CD4-positive, CD25-positive, alpha-beta regulatory T cell (primary cell): ENCODE results near the gene SLC27A3. TPM values are rescaled to one million over a fixed set of nuclear protein-coding genes. Genes with fewer than 3 reads are reported as not detected.
"Not testable (repeated sequence)": the region's sequence is repeated elsewhere in the genome, so short reads cannot be mapped to it uniquely, and the experiment has no call there.

Experiments
- ATAC-seq, 2 donors: fragments of 150-1000 bp; cut with Tn5 transposase; one replicate each; pipeline ENCODE4 v1.10.0; 2021; ENCODE audit warnings: low read depth in 2 of 2, moderate number of reproducible peaks in 2 of 2, moderate library complexity in 1 of 2
- DNase-seq, 3 donors: peaks; one replicate each; pipeline versions ENCODE4 v3.0.0 to v3.0.0-alpha.2; 2012 to 2022; ENCODE audit warnings: mixed read lengths in 1 of 3
- H3K27ac ChIP-seq: one replicate; pipeline ENCODE4 v1.7.0; 2013; ENCODE audit warnings: mild to moderate bottlenecking, low read length; ENCODE audit not compliant: insufficient read depth, poor library complexity, severe bottlenecking
- H3K27me3 ChIP-seq: one replicate; pipeline ENCODE4 v1.7.0; 2013; ENCODE audit warnings: low read length; ENCODE audit not compliant: control insufficient read depth, insufficient read depth
- H3K36me3 ChIP-seq: one replicate; pipeline ENCODE4 v1.7.0; 2013; ENCODE audit warnings: mild to moderate bottlenecking, low read length, moderate library complexity; ENCODE audit not compliant: control insufficient read depth, insufficient read depth
- H3K4me1 ChIP-seq: 2 replicates; pipeline ENCODE4 v1.7.0; 2013; ENCODE audit warnings: mild to moderate bottlenecking, low read length; ENCODE audit not compliant: insufficient read depth, control insufficient read depth, poor library complexity, severe bottlenecking
- H3K4me3 ChIP-seq: one replicate; pipeline ENCODE4 v1.7.0; 2013; ENCODE audit warnings: low read depth, mild to moderate bottlenecking, low read length, moderate library complexity
- H3K9me3 ChIP-seq, 2 experiments: 1 replicate in 1 of 2; 2 replicates in 1 of 2; pipeline ENCODE4 v1.7.0; 2013; ENCODE audit warnings: low read length in 2 of 2, mild to moderate bottlenecking in 1 of 2, moderate library complexity in 1 of 2; ENCODE audit not compliant: control insufficient read depth in 2 of 2
- H3K27ac Mint-ChIP-seq, 3 donors: one replicate each; pipeline ENCODE4 v1.8.0; 2020 to 2022; ENCODE audit warnings: mild to moderate bottlenecking in 3 of 3, mixed read lengths in 3 of 3, moderate library complexity in 2 of 3
- H3K27me3 Mint-ChIP-seq: one replicate; pipeline ENCODE4 v1.8.0; 2022; ENCODE audit warnings: mild to moderate bottlenecking, mixed read lengths
- H3K36me3 Mint-ChIP-seq: one replicate; pipeline ENCODE4 v1.8.0; 2020; ENCODE audit warnings: mixed read lengths
- H3K4me1 Mint-ChIP-seq, 4 donors: one replicate each; pipeline ENCODE4 v1.8.0; 2020 to 2022; ENCODE audit warnings: mixed read lengths in 4 of 4, mild to moderate bottlenecking in 1 of 4
- H3K4me3 Mint-ChIP-seq, 4 donors: one replicate each; pipeline ENCODE4 v1.8.0; 2020 to 2022; ENCODE audit warnings: mild to moderate bottlenecking in 4 of 4, mixed read lengths in 4 of 4, moderate library complexity in 3 of 4
- H3K9me3 Mint-ChIP-seq, 7 donors: one replicate each; pipeline ENCODE4 v1.8.0; 2020 to 2022; ENCODE audit warnings: mixed read lengths in 7 of 7, mild to moderate bottlenecking in 3 of 7, moderate library complexity in 2 of 7
- polyA plus RNA-seq, 4 donors: library from polyadenylated mRNA; unstranded; fragments of 300-500 nt; fragmentation: Illumina TruSeq; gene quantifications; one replicate each; pipeline ENCODE4 v1.2.3, GENCODE V29; 2021
- total RNA-seq: library from RNA; stranded (reverse); gene quantifications from one replicate; pipeline ENCODE4 v1.2.3, GENCODE V29; 2022

The SLC27A3 gene
- total and polyA plus RNA-seq, 5 donors from 2014 or later: 5.4 to 8.3 (median 6.2) TPM

DNA sequence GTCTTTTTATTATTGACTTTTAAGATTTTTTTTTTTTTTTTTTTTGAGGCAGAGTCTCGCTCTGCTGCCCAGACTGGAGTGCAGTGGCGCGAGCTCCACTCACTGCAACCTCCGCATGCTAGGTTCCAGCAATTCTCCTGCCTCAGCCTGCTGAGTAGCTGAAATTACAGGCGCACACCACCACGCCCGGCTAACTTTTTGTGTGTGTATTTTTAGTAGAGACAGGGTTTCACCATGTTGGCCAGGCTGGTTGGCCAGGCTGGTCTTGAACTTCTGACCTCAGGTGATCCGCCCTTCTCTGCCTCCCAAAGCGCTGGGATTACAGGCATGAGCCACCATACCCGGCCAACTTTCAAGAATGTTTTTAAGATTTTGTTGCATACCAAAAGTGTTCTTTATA lies 8.5 kb upstream of the SLC27A3 start:
- H3K9me3 ChIP-seq, H3K9me3 Mint-ChIP-seq, H3K4me3 ChIP-seq, H3K4me1 ChIP-seq, H3K27me3 Mint-ChIP-seq, H3K4me1 Mint-ChIP-seq, H3K27me3 ChIP-seq, H3K27ac ChIP-seq, H3K27ac Mint-ChIP-seq, ATAC-seq, DNase-seq, H3K4me3 Mint-ChIP-seq: not testable (repeated sequence)
- H3K36me3 ChIP-seq: peaks cover 59% of the 10 kb centered on the region
- H3K36me3 Mint-ChIP-seq: peaks cover 48% of the 10 kb centered on the region

DNA sequence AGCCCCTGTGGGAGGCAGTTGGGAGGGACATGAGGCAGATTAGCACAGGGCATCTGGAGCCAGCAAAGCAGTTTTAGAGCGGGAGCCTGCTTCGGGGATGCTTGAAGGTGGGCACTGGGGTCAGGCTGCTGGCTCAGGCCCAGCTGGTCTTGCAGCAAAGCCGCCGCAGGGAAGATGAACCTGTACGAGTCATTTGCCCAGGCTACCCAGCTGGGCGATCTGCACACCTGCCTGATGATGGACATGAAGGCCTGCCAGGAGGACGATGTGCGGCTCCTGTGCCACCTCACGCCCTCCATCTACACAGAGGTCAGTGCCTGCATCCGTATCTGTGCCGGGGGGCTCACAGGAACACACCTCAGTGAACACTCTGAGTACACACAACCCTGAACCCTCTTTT lies 7.7 kb upstream of the SLC27A3 start:
- H3K4me1 Mint-ChIP-seq: no peaks in the 10 kb centered on the region
- H3K9me3 ChIP-seq: no peaks in the 10 kb centered on the region
- peaks cover 56% of the 10 kb centered on the region for H3K36me3 ChIP-seq
- H3K27ac Mint-ChIP-seq: peak overlapping the region in 1 of 3 donors; percentile 48
- H3K27me3 Mint-ChIP-seq: no peaks in the 10 kb centered on the region
- H3K4me3 ChIP-seq: no peak overlapping the region
- no peak overlapping the region for H3K27ac ChIP-seq
- DNase-seq (no peak), ATAC-seq (no peak)
- no peaks in the 10 kb centered on the region for H3K4me1 ChIP-seq
- H3K27me3 ChIP-seq: no peaks in the 10 kb centered on the region
- no peak overlapping the region for H3K4me3 Mint-ChIP-seq
- peaks cover 42% of the 10 kb centered on the region for H3K36me3 Mint-ChIP-seq
- no peaks in the 10 kb centered on the region for H3K9me3 Mint-ChIP-seq

DNA sequence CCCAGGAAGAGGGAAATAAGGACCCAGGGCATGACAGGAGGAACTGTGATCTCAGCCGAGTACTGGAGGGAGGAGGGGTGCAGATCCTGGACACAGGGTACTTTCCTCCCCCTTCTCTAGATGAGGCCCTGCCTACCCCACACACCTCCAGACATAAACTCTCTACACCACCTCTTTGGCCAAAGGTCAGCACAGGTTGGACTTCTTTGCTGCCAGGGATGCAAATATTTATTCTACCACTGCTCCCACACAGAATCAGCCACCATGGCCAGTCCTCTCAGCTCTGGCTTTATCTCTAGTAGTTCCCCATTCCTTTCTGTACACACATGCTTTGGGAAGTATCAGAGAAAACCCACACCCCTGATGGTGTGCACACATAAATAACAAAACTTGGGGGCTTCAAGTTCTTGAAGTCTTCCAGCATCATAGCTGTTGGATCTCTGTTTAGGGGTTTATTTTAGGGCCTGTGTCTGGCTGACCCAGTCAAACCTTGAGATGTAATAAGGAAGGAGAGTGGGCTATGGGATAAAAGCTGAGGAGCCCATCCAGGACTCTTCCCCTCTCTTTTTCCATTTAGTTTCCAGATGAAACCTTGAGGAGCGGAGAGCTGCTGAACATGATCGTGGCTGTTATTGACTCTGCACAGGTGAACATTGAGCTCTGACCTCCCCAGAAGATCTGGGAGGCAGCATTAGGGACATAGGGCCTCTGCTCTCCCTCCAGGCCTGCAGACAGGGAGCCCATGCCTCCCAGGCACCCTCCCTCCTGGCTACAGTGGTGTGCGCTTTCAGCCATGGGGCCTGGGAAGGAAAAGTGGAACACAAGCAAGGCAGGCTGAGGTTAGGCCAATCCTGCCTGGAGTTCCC lies 6.7 kb upstream of the SLC27A3 start:
- H3K27ac ChIP-seq: no peak overlapping the region
- H3K27ac Mint-ChIP-seq: peak overlapping the region in 1 of 3 donors; percentile 48
- H3K36me3 ChIP-seq: peaks cover 55% of the 10 kb centered on the region
- ATAC-seq (no peak), DNase-seq (no peak)
- no peaks in the 10 kb centered on the region for H3K9me3 Mint-ChIP-seq
- no peaks in the 10 kb centered on the region for H3K9me3 ChIP-seq
- peak overlapping the region in 1 of 4 donors; percentile 29 for H3K4me3 Mint-ChIP-seq
- no peak overlapping the region for H3K4me3 ChIP-seq
- no peaks in the 10 kb centered on the region for H3K4me1 Mint-ChIP-seq
- no peaks in the 10 kb centered on the region for H3K27me3 ChIP-seq
- peaks cover 36% of the 10 kb centered on the region for H3K36me3 Mint-ChIP-seq
- H3K27me3 Mint-ChIP-seq: no peaks in the 10 kb centered on the region
- H3K4me1 ChIP-seq: no peaks in the 10 kb centered on the region

DNA sequence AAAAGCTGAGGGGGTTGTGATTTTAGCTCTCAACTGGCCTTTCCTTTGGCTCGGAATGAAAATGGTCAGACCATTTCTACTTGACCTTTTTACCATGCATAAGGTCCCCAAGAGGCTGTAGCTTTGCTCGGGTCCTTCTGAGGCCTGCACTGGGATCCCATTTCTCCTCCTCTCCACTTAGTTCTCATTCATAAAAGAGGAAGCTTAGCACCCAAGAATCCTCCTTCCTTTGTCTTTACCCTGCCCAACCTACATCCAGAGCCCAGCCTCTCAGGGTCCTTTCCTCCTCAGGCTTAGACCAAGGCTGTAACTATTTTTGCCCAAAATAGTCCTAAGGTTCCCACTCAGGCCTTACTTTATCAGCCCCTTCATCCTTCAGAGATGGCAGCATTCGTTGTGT lies 6.0 kb upstream of the SLC27A3 start:
- Mint-ChIP-seq H3K27ac (peak overlapping the region in 1 of 3 donors; percentile 50), H3K4me1 (peaks cover 0 to 7% (median under 1%) of the 10 kb centered on the region in 4 donors), H3K4me3 (no peak overlapping the region), H3K27me3 (no peaks in the 10 kb centered on the region), H3K36me3 (peaks cover 36% of the 10 kb centered on the region), H3K9me3 (no peaks in the 10 kb centered on the region)
- Histone ChIP-seq H3K9me3 (no peaks in the 10 kb centered on the region), H3K27me3 (no peaks in the 10 kb centered on the region), H3K36me3 (peaks cover 48% of the 10 kb centered on the region), H3K4me1 (no peaks in the 10 kb centered on the region), H3K27ac (no peak overlapping the region), H3K4me3 (no peak overlapping the region)
- ATAC-seq: no peak
- DNase-seq: no peak

DNA sequence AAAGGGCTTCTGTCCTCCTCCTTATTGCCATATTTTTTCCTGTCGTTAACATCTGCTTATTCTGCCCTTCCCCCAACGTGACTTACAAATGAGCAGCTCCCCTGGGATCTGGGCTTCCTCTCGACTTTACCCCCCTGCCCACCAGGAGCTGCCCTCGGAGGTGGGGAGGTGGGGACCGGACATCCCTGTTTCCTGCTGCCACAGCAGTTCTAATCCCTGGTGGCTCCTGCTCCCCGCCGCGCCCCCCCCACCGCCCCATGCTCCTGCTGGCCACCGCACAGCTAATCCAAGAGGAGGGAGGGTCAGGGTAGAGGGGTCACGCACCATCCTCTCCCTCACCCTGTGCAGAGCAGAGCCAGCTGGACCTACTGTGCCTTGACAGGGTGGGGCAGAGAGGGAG lies 4.4 kb upstream of the SLC27A3 start:
- H3K4me3 ChIP-seq: no peak overlapping the region
- H3K36me3 ChIP-seq: peaks cover 37% of the 10 kb centered on the region
- H3K27ac ChIP-seq: no peak overlapping the region
- no peaks in the 10 kb centered on the region for H3K27me3 Mint-ChIP-seq
- H3K27me3 ChIP-seq: no peaks in the 10 kb centered on the region
- H3K4me1 Mint-ChIP-seq: peaks cover 0 to 14% (median under 1%) of the 10 kb centered on the region in 4 donors
- peaks cover 28% of the 10 kb centered on the region for H3K36me3 Mint-ChIP-seq
- ATAC-seq: no peak
- no peak for DNase-seq
- H3K27ac Mint-ChIP-seq: no peak overlapping the region
- H3K4me3 Mint-ChIP-seq: no peak overlapping the region
- H3K9me3 ChIP-seq: no peaks in the 10 kb centered on the region
- peaks cover 9% of the 10 kb centered on the region for H3K4me1 ChIP-seq
- no peaks in the 10 kb centered on the region for H3K9me3 Mint-ChIP-seq

DNA sequence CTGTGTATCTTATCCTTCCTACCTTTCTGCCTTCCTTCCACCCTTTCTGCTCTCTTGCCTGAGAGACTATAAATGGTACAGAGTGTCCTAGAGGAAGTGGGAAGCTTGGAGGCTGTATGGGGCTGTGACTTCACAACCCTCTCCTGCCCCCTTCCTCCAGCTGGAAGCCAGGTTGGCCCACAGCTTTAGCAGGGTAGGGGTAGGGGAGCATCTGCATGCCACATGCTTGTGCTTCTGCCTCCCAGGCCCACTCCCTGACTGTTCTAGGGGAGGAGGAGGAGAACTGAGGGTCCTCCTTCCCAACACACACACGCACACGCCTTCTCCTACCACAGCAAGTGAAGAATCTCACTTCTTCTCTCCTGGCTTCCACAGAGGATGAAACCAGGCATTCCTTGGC lies 3.9 kb upstream of the SLC27A3 start:
- Histone ChIP-seq H3K9me3 (no peaks in the 10 kb centered on the region), H3K36me3 (peaks cover 37% of the 10 kb centered on the region), H3K4me1 (peaks cover 12% of the 10 kb centered on the region), H3K27ac (no peak overlapping the region), H3K4me3 (no peak overlapping the region), H3K27me3 (no peaks in the 10 kb centered on the region)
- Mint-ChIP-seq H3K27ac (no peak overlapping the region), H3K4me1 (peaks cover 0 to 17% (median under 1%) of the 10 kb centered on the region in 4 donors), H3K9me3 (no peaks in the 10 kb centered on the region), H3K27me3 (no peaks in the 10 kb centered on the region), H3K4me3 (no peak overlapping the region), H3K36me3 (peaks cover 28% of the 10 kb centered on the region)
- DNase-seq (no peak), ATAC-seq (no peak)

DNA sequence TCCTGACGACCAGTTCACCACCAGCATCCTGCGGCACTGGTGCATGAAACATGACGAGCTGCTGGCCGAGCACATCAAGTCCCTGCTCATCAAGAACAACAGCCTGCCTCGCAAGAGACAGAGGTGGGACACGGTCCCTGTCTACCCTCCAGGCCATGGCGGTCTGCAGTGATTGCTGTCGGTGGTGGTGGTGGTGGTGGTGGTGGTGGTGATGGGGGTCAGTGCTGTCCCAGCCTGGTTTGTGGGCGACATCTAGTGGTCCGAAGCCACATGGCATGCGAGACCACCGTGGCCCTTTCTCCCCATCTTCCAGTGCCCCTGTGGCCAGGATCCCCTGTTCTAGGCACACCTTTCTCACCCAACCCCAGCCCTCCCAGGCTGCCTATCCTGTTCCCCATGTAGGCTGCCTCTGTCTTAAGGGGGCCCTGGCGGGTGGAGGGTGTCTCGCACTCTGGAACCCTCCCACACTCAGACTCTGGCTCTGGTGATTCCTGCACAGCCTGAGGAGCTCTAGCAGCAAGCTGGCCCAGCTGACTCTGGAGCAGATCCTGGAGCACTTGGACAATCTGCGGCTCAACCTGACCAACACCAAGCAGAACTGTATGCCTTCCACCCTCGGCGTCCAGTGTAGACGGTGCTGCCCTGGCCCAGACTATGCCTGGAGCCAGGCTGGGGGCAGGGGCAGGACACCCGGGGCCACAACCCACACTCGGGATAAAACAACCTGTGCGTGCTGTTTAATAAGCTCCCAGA lies 3.2 kb upstream of the SLC27A3 start:
- peaks cover 19% of the 10 kb centered on the region for H3K4me1 ChIP-seq
- no peaks in the 10 kb centered on the region for H3K27me3 ChIP-seq
- Mint-ChIP-seq H3K27me3 (no peaks in the 10 kb centered on the region), H3K36me3 (peaks cover 27% of the 10 kb centered on the region), H3K27ac (no peak overlapping the region), H3K4me3 (peak overlapping the region in 1 of 4 donors; percentile 80), H3K9me3 (no peaks in the 10 kb centered on the region), H3K4me1 (peaks cover 0 to 24% (median 1%) of the 10 kb centered on the region in 4 donors)
- no peak for DNase-seq
- ATAC-seq: no peak
- H3K9me3 ChIP-seq: no peaks in the 10 kb centered on the region
- H3K4me3 ChIP-seq: no peak overlapping the region
- H3K27ac ChIP-seq: no peak overlapping the region
- H3K36me3 ChIP-seq: peaks cover 37% of the 10 kb centered on the region
